ENCODE results near the gene CMSS1. TPM values are rescaled to one million over a fixed set of nuclear protein-coding genes. Genes with fewer than 3 reads are reported as not detected.

The CMSS1 gene
- total RNA-seq, 6 experiments from 2014 or later = 10.1 to 14.6 (median 11.6) TPM

DNA sequence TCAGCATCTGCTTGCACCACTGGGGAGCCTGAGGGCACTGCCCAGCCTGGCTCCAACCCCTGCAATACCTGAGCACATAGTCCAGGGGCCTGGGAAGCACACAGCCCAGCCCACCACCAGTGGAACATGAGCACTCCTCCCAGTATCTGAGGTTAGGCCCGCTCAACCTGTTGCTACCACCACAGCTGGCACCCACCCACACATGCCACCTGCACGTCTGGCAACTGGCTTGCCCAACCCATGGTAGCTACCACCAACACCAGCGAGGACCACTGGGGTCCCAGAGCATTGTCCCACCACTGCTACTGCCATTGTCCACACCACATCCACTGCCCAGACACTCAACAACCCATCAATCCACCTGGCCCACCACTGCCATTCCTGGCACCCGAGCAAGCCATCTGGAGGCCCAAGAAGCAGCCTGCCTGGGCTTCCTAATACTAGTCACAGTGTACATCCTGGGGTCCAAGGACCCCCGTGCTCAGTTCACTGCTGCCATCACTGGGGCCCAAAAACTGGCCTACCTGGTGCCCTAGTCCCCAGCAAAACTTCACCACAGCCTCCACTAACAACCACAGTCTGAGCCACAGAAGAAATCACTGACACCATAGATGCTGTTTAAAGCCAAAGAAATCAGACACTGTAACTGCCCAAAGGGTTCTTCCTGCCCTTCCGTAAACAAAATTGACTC, 381.1 kb downstream of the CMSS1 start:
- no peak overlapping the region for H3K27ac ChIP-seq
- no peaks in the 10 kb centered on the region for H3K27me3 ChIP-seq
- TF ChIP-seq, protein P1, sequence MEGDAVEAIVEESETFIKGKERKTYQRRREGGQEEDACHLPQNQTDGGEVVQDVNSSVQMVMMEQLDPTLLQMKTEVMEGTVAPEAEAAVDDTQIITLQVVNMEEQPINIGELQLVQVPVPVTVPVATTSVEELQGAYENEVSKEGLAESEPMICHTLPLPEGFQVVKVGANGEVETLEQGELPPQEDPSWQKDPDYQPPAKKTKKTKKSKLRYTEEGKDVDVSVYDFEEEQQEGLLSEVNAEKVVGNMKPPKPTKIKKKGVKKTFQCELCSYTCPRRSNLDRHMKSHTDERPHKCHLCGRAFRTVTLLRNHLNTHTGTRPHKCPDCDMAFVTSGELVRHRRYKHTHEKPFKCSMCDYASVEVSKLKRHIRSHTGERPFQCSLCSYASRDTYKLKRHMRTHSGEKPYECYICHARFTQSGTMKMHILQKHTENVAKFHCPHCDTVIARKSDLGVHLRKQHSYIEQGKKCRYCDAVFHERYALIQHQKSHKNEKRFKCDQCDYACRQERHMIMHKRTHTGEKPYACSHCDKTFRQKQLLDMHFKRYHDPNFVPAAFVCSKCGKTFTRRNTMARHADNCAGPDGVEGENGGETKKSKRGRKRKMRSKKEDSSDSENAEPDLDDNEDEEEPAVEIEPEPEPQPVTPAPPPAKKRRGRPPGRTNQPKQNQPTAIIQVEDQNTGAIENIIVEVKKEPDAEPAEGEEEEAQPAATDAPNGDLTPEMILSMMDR (IDR thresholded peaks at IDR 0.05) = no peak
- TF ChIP-seq POLR2A (IDR thresholded peaks at IDR 0.05) = no peak
- DNase-seq (no peak), ATAC-seq (no peak)
- H3K9me3 ChIP-seq = no peaks in the 10 kb centered on the region
- H3K4me3 ChIP-seq = no peak overlapping the region
- H3K36me3 ChIP-seq = no peaks in the 10 kb centered on the region
- no peaks in the 10 kb centered on the region for H3K4me1 ChIP-seq
- WGBS (ENCODE audit: insufficient coverage, low coverage, low lambda C conversion rate, missing lambda C conversion rate) = 83% methylated on average over 2 of the region's 6 CpGs
- intact Hi-C loops (cut with DNase I) = no loop called here

DNA sequence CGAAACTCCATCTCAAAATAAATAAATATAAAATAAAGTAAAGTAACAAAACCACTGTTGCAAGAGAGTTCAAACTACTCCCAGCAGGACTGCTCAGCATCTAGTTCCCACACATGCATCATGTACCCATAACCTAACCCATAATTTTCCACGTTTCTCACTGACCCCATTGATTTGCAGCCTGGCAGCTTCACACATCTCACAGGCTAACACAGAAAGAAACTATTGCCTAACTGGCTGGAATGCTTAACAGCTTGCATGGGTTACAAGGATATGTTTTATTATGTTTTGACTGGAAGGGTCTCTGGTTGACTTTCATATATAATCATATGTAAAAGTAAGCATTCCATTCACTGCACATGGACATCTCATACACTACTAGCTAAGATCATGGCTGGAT, 387.5 kb downstream of the CMSS1 start:
- Histone ChIP-seq H3K9me3 (no peaks in the 10 kb centered on the region), H3K4me3 (no peak overlapping the region), H3K4me1 (peaks cover 0 to 5% (median under 1%) of the 10 kb centered on the region in 4 donors), H3K27me3 (no peaks in the 10 kb centered on the region), H3K27ac (no peak overlapping the region), H3K36me3 (no peaks in the 10 kb centered on the region)
- DNase-seq = no peak
- TF ChIP-seq, protein P1 (IDR thresholded peaks at IDR 0.05) = no peak
- no peak for TF ChIP-seq POLR2A (IDR thresholded peaks at IDR 0.05)
- WGBS (ENCODE audit: insufficient coverage, low coverage, low lambda C conversion rate, missing lambda C conversion rate) = 47% methylated on average over 2 of the region's 2 CpGs
- no peak for ATAC-seq
- intact Hi-C loops (cut with DNase I) = no loop called here

DNA sequence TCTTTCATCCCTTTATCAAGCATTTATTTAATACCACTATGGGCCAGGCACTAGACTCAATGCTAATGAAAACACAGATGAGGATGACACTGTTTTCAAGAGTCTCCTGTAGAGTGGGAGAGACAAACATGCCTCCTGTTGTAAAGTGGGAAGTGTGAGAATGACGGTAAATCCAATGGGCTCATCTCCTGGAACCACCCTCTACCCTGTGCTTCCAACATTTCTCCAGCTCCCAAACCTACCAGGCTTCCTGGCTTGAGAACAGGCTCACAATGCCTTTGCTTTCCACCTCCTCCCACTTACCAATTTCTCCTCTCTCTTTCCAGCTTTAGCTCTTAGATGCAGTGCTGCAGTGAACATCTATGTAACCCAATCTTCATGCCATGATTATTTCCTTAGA, 389.0 kb downstream of the CMSS1 start:
- intact Hi-C loops (cut with DNase I) = no loop called here
- no peak for DNase-seq
- ATAC-seq = no peak

DNA sequence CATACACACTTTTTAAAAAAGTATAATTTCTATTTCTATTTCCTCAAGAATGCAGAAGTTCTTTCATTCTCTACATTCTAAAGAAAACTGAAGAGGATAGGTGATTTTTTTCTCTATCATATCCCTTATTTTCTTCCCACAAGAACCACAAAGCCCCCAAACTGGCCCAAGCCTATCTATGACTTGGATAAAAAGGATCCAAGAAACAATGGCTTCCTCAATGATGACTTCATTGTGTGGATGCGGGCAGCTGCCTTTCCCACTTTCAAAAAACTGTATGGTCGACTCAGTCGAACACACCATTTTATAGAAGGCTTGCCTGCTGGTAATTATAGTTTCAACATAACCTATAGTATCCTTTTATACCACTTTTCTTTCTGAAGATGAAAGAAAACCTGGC, 390.2 kb downstream of the CMSS1 start:
- intact Hi-C loops (cut with DNase I) = no loop called here
- TF ChIP-seq, protein P1 (IDR thresholded peaks at IDR 0.05) = no peak
- TF ChIP-seq POLR2A (IDR thresholded peaks at IDR 0.05) = no peak
- no peaks in the 10 kb centered on the region for H3K9me3 ChIP-seq
- peaks cover 0 to 8% (median 2%) of the 10 kb centered on the region in 4 donors for H3K4me1 ChIP-seq
- WGBS (ENCODE audit: insufficient coverage, low coverage, low lambda C conversion rate, missing lambda C conversion rate) = 82% methylated on average over 3 of the region's 3 CpGs
- H3K27ac ChIP-seq = no peak overlapping the region
- DNase-seq = no peak
- no peaks in the 10 kb centered on the region for H3K36me3 ChIP-seq
- no peak overlapping the region for H3K4me3 ChIP-seq
- H3K27me3 ChIP-seq = no peaks in the 10 kb centered on the region
- ATAC-seq = no peak

More for the DNA sequence above, 389.0 kb downstream of the CMSS1 start:
- Histone ChIP-seq H3K4me1 (peaks cover 0 to 8% (median 2%) of the 10 kb centered on the region in 4 donors), H3K9me3 (no peaks in the 10 kb centered on the region), H3K4me3 (no peak overlapping the region), H3K27me3 (no peaks in the 10 kb centered on the region), H3K36me3 (no peaks in the 10 kb centered on the region), H3K27ac (no peak overlapping the region)
- no peak for TF ChIP-seq POLR2A (IDR thresholded peaks at IDR 0.05)
- TF ChIP-seq, protein P1 (IDR thresholded peaks at IDR 0.05) = no peak
- whole genome bisulfite sequencing (ENCODE audit: insufficient coverage, low coverage, low lambda C conversion rate, missing lambda C conversion rate) = 83% methylated on average over 1 of the region's 1 CpG

All from right lobe of liver (tissue), 6 donors.